AG04449 (cell line): Measurements from ENCODE around the gene ZNF169.
A peak's percentile ranks its signal among the peaks of the same experiment; 100 is the strongest.

ENCODE experiments used
- CTCF ChIA-PET: fragments of 350-600 bp; formaldehyde crosslinking; extraction: SDS; loops from one replicate; lab custom pipeline; 2021; ENCODE audit warnings: antibody characterized with exemption; lab: Yijun Ruan, JAX
- POLR2A ChIA-PET: fragments of 400-600, 350-600 bp; formaldehyde crosslinking; extraction: SDS; loops from one replicate; lab custom pipeline; 2020; ENCODE audit warnings: antibody characterized with exemption, inconsistent platforms; lab: Yijun Ruan, JAX
- DNase-seq: peaks from one replicate; pipeline ENCODE4 v3.0.0-alpha.2; 2010; ENCODE audit warnings: low read depth, low spot score
- H3K4me3 ChIP-seq: 2 replicates; pipeline ENCODE4 v1.5.1; 2011; ENCODE audit warnings: low read depth, mild to moderate bottlenecking, control low read depth, low read length
- CTCF ChIP-seq: IDR thresholded peaks from one replicate; pipeline ENCODE4 v1.5.1; 2011; ENCODE audit warnings: mild to moderate bottlenecking, moderate library complexity, low read length, control low read depth, inconsistent platforms; ENCODE audit not compliant: insufficient read depth; ENCODE audit errors: missing control alignments

The ZNF169 gene

GRCh38 chr9:94281101-94281500 lies 22.0 kb downstream of the ZNF169 start:
- H3K4me3 ChIP-seq = no peak overlapping the region
- CTCF ChIA-PET = no interaction called here
- POLR2A ChIA-PET = no interaction called here
- no peak for DNase-seq
- TF ChIP-seq CTCF = no peak

GRCh38 chr9:94286116-94286515 lies 27.0 kb downstream of the ZNF169 start:
- no peak for TF ChIP-seq CTCF
- no peak overlapping the region for H3K4me3 ChIP-seq
- ChIA-PET CTCF (no interaction called here), POLR2A (no interaction called here)
- DNase-seq = no peak

- ChIA-PET POLR2A (no interaction called here), CTCF (no interaction called here)
- TF ChIP-seq CTCF = no peak
- DNase-seq = no peak
- H3K4me3 ChIP-seq = no peak overlapping the region
Measured at GRCh38 chr9:94287877-94288513, 28.9 kb downstream of the ZNF169 start.

- POLR2A ChIA-PET = no interaction called here
- CTCF ChIA-PET = no interaction called here
- no peak overlapping the region for H3K4me3 ChIP-seq
- no peak for TF ChIP-seq CTCF
- peak; percentile 17 for DNase-seq
Measured at GRCh38 chr9:94289691-94290090, 30.6 kb downstream of the ZNF169 start.

- ChIA-PET CTCF (no interaction called here), POLR2A (no interaction called here)
- TF ChIP-seq CTCF = no peak
- no peak for DNase-seq
- no peak overlapping the region for H3K4me3 ChIP-seq
Measured at GRCh38 chr9:94298949-94299599, 40.0 kb downstream of the ZNF169 start.

GRCh38 chr9:94300470-94301301 lies 41.6 kb downstream of the ZNF169 start:
- TF ChIP-seq CTCF = no peak
- DNase-seq = no peak
- H3K4me3 ChIP-seq = no peak overlapping the region
- CTCF ChIA-PET = no interaction called here
- POLR2A ChIA-PET = no interaction called here
